ENCODE data around the gene SCAMP2.

The SCAMP2 gene

GRCh38 chr15:74828835-74829234, 44.3 kb downstream of the SCAMP2 start:
- no peak overlapping the region for H3K9ac ChIP-seq
- peaks cover 30% of the 10 kb centered on the region for H3K4me1 ChIP-seq
- no peaks in the 10 kb centered on the region for H3K79me2 ChIP-seq
- TF ChIP-seq CTCF (IDR thresholded peaks at IDR 0.05) = no peak
- H3K36me3 ChIP-seq (ENCODE audit: control insufficient read depth, insufficient read depth, low read length) = no peaks in the 10 kb centered on the region
- H3K27me3 ChIP-seq (ENCODE audit: control insufficient read depth, insufficient read depth, low read length) = no peaks in the 10 kb centered on the region
- H3K27ac ChIP-seq = no peak overlapping the region
- H3K4me2 ChIP-seq (ENCODE audit: low read length) = no peak overlapping the region
- H3K4me3 ChIP-seq (ENCODE audit: low read depth, low read length) = no peak overlapping the region
- no peaks in the 10 kb centered on the region for H3K9me3 ChIP-seq (ENCODE audit: control insufficient read depth, low read length)
- H2AFZ ChIP-seq = no peak overlapping the region

DNA sequence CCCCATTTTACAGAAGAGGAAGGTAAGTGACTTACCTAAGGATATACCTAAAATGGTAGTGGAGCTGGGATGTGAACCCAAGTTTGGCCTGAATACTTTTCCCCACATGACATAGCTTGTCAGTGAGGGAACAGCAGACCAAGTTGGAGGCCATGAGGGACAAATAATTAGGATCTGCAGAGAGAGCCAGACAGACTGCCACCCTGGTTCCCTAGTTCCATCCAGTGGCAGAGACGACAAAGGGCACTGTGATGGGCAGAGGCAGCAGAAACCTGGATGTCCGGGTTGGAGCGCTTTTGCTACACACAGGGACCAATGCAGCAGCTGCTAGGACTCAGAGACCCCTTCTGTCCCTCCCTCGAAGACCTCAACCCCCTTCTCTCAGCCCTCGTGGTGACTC, 45.6 kb downstream of the SCAMP2 start:
- no peak for TF ChIP-seq CTCF (IDR thresholded peaks at IDR 0.05)
- H3K4me1 ChIP-seq = peaks cover 17% of the 10 kb centered on the region
- no peak overlapping the region for H3K27ac ChIP-seq
- H2AFZ ChIP-seq = no peak overlapping the region
- no peaks in the 10 kb centered on the region for H3K79me2 ChIP-seq
- no peak overlapping the region for H3K4me2 ChIP-seq (ENCODE audit: low read length)
- no peak overlapping the region for H3K4me3 ChIP-seq (ENCODE audit: low read depth, low read length)
- H3K9me3 ChIP-seq (ENCODE audit: control insufficient read depth, low read length) = no peaks in the 10 kb centered on the region
- H3K27me3 ChIP-seq (ENCODE audit: control insufficient read depth, insufficient read depth, low read length) = no peaks in the 10 kb centered on the region
- no peak overlapping the region for H3K9ac ChIP-seq
- H3K36me3 ChIP-seq (ENCODE audit: control insufficient read depth, insufficient read depth, low read length) = no peaks in the 10 kb centered on the region

GRCh38 chr15:74826921-74827320, 46.2 kb downstream of the SCAMP2 start:
- Histone ChIP-seq H3K9me3 (ENCODE audit: control insufficient read depth, low read length) (no peaks in the 10 kb centered on the region), H3K4me2 (ENCODE audit: low read length) (no peak overlapping the region), H3K4me1 (peaks cover 11% of the 10 kb centered on the region), H3K27me3 (ENCODE audit: control insufficient read depth, insufficient read depth, low read length) (no peaks in the 10 kb centered on the region), H3K27ac (no peak overlapping the region), H2AFZ (no peak overlapping the region), H3K36me3 (ENCODE audit: control insufficient read depth, insufficient read depth, low read length) (no peaks in the 10 kb centered on the region), H3K9ac (no peak overlapping the region), H3K79me2 (no peaks in the 10 kb centered on the region), H3K4me3 (ENCODE audit: low read depth, low read length) (no peak overlapping the region)
- TF ChIP-seq CTCF (IDR thresholded peaks at IDR 0.05) = no peak

DNA sequence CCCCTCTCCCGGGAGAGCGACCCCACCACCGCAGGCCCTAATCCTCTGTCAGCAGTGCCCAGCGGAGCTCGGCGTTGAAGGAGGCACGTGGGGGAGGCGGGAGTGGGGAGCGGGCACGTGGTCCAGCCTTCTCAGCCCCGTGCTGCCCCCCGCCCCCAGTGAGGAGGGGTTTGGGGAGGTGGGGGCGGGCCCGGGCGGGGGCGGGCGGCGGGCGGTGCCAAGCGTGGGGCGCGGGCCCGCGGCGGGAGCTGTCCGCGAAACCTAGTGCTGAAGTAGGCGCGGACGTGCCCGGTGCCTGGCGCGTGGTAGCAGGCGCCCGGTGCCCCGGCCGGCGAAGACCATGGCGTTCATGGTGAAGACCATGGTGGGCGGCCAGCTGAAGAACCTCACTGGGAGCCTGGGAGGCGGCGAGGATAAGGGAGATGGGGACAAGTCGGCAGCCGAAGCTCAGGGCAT, 46.8 kb downstream of the SCAMP2 start, which contains the start of gene CPLX3:
CPLX3 (plus strand) TSS at position 264 of the 456 bp plus-strand sequence; CDS start at position 341, 77 bp downstream.
- H3K36me3 ChIP-seq (ENCODE audit: control insufficient read depth, insufficient read depth, low read length) = no peaks in the 10 kb centered on the region
- H3K9ac ChIP-seq = no peak within 1 kb of the TSS
- no peak within 1 kb of the TSS for H3K4me3 ChIP-seq (ENCODE audit: low read depth, low read length)
- no peaks in the 10 kb centered on the region for H3K9me3 ChIP-seq (ENCODE audit: control insufficient read depth, low read length)
- peak within 1 kb of the TSS; percentile 46 for H2AFZ ChIP-seq
- no peak for TF ChIP-seq CTCF (IDR thresholded peaks at IDR 0.05)
- no peak within 1 kb of the TSS for H3K27ac ChIP-seq
- no peaks in the 10 kb centered on the region for H3K27me3 ChIP-seq (ENCODE audit: control insufficient read depth, insufficient read depth, low read length)
- H3K4me1 ChIP-seq = peaks cover 7% of the 10 kb centered on the region
- no peak within 1 kb of the TSS for H3K4me2 ChIP-seq (ENCODE audit: low read length)
- H3K79me2 ChIP-seq = no peaks in the 10 kb centered on the region

DNA sequence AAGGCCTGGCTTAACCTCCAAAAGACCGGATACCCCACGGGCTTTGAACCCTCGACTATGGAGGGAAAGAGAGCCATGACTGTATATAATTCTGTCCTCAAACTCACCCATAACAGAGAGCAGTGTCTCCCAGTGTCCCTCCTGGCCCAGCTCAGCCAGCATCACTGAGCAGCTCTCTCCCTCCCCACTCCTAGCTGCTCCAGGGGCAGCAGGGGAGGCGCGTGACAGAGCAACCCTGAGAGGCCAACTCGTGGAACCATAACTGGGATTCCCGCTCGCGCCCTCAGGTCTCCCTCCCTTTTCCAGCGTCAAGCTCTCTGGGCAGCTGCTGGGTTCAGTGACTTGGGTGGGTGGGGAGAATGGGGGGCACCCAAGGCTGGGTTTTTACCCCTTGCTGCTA, 47.3 kb downstream of the SCAMP2 start:
- Histone ChIP-seq H3K4me1 (peaks cover 6% of the 10 kb centered on the region), H3K4me3 (ENCODE audit: low read depth, low read length) (no peak overlapping the region), H3K79me2 (no peaks in the 10 kb centered on the region), H3K27ac (no peak overlapping the region), H3K4me2 (ENCODE audit: low read length) (no peak overlapping the region), H3K9ac (no peak overlapping the region), H3K27me3 (ENCODE audit: control insufficient read depth, insufficient read depth, low read length) (no peaks in the 10 kb centered on the region), H2AFZ (peak overlapping the region; percentile 46), H3K36me3 (ENCODE audit: control insufficient read depth, insufficient read depth, low read length) (no peaks in the 10 kb centered on the region), H3K9me3 (ENCODE audit: control insufficient read depth, low read length) (no peaks in the 10 kb centered on the region)
- no peak for TF ChIP-seq CTCF (IDR thresholded peaks at IDR 0.05)

Data from parathyroid adenoma (tissue), 2 donors.